Glomerular visceral epithelial cell (primary cell): ENCODE data around the gene DCUN1D4.
"Not testable (repeated sequence)": the region's sequence is repeated elsewhere in the genome, so short reads cannot be mapped to it uniquely, and the experiment has no call there.

Source experiments
- DNase-seq: peaks from one replicate; pipeline ENCODE4 v3.0.0-alpha.2; 2016; ENCODE audit errors: extremely low spot score

Gene DCUN1D4

GRCh38 chr4:51893402-51893801, 50.4 kb downstream of the DCUN1D4 start:
- not testable (repeated sequence) for DNase-seq

GRCh38 chr4:51894059-51894645, 51.2 kb downstream of the DCUN1D4 start:
- DNase-seq, result no peak

- DNase-seq, result no peak
Observed at GRCh38 chr4:51895158-51895557, 52.2 kb downstream of the DCUN1D4 start.

GRCh38 chr4:51895816-51896408, 53.0 kb downstream of the DCUN1D4 start:
- peak; percentile 57 for DNase-seq

GRCh38 chr4:51901363-51901762, 58.4 kb downstream of the DCUN1D4 start:
- DNase-seq, result no peak

- DNase-seq, result no peak
Observed at GRCh38 chr4:51906167-51906958, 63.4 kb downstream of the DCUN1D4 start.

GRCh38 chr4:51907006-51907669, 64.2 kb downstream of the DCUN1D4 start:
- DNase-seq, result no peak

- DNase-seq, result no peak
Observed at GRCh38 chr4:51909236-51909703, 66.3 kb downstream of the DCUN1D4 start.

GRCh38 chr4:51918251-51918650, 75.3 kb downstream of the DCUN1D4 start:
- no peak for DNase-seq

- no peak for DNase-seq
Observed at GRCh38 chr4:51923343-51923742, 80.4 kb downstream of the DCUN1D4 start.

- no peak for DNase-seq
Observed at GRCh38 chr4:51925307-51925706, 82.4 kb downstream of the DCUN1D4 start.

- no peak for DNase-seq
Observed at GRCh38 chr4:51930557-51930956, 87.6 kb downstream of the DCUN1D4 start.

GRCh38 chr4:51931461-51931860, 88.5 kb downstream of the DCUN1D4 start:
- DNase-seq, result no peak

- DNase-seq, result peak; percentile 86
Observed at GRCh38 chr4:51932261-51932660, 89.3 kb downstream of the DCUN1D4 start.

- DNase-seq, result no peak
Observed at GRCh38 chr4:51932684-51933083, 89.7 kb downstream of the DCUN1D4 start.

- not testable (repeated sequence) for DNase-seq
Observed at GRCh38 chr4:51940460-51940859, 97.5 kb downstream of the DCUN1D4 start.

GRCh38 chr4:51942108-51942832, 99.3 kb downstream of the DCUN1D4 start:
- peak; percentile 59 for DNase-seq

- DNase-seq, result no peak
Observed at GRCh38 chr4:51942833-51943215, 99.9 kb downstream of the DCUN1D4 start.

- DNase-seq, result no peak
Observed at GRCh38 chr4:51943221-51943620, 100.3 kb downstream of the DCUN1D4 start.

GRCh38 chr4:51958199-51958968, 115.4 kb downstream of the DCUN1D4 start:
- no peak for DNase-seq

GRCh38 chr4:51960486-51960885, 117.5 kb downstream of the DCUN1D4 start:
- DNase-seq, result peak; percentile 26
